SH-SY5Y (cell line): ENCODE measurements around the gene UBE2D3.
A peak's percentile ranks its signal among the peaks of the same experiment; 100 is the strongest.

ENCODE experiments used
- GATA2 ChIP-seq: IDR thresholded peaks from 2 replicates; pipeline ENCODE4 v1.6.1; 2011; ENCODE audit warnings: mild to moderate bottlenecking, low read depth, low read length
- GATA3 ChIP-seq: IDR thresholded peaks from 2 replicates; pipeline ENCODE4 v1.6.1; 2011; ENCODE audit warnings: low read depth, mild to moderate bottlenecking, low read length, moderate library complexity

The UBE2D3 gene

GRCh38 chr4:102787096-102787881 lies 40.1 kb downstream of the UBE2D3 start:
- TF ChIP-seq GATA3 (no peak), GATA2 (no peak)

GRCh38 chr4:102786279-102786678 lies 41.1 kb downstream of the UBE2D3 start:
- TF ChIP-seq GATA3: no peak
- TF ChIP-seq GATA2: no peak

- TF ChIP-seq GATA2 (no peak), GATA3 (no peak)
These were observed 44.3 kb downstream of the UBE2D3 start for GRCh38 chr4:102783006-102783405.

GRCh38 chr4:102781570-102781969 lies 45.8 kb downstream of the UBE2D3 start:
- TF ChIP-seq GATA3: no peak
- TF ChIP-seq GATA2: no peak

DNA sequence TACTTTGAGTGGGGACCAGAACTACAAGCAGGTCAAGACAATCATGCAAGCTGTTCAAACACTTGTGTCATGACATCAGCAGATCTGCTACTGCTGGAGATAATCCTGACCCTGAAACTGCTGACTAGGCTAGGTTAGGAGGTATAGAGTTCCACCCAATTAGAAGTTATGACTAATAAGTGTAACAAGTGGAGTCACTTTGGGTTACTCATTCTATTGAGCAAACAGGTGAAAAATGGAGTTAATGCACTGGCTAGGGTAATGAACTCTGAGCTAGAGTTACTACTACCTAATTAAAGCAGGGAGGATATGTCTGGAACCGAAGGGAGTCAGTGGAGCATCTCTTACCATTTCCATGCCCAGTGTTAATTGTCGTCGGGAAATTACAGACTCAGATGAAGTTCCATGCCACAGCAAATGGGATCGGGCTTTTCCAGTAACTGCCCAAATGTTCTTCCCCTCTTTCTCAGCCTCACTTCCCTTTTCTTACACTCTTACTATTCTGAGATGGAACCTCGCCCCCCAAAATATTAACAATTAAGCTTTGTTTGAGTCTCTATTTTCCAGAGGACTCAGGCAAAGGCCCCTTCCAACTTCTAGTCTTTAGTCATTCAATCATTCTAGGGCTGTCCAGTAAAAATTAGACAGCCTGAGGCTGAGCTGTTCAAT lies 46.7 kb downstream of the UBE2D3 start:
- no peak for TF ChIP-seq GATA2
- no peak for TF ChIP-seq GATA3

- TF ChIP-seq GATA3: no peak
- no peak for TF ChIP-seq GATA2
These were observed 48.1 kb downstream of the UBE2D3 start for GRCh38 chr4:102779204-102779603.

DNA sequence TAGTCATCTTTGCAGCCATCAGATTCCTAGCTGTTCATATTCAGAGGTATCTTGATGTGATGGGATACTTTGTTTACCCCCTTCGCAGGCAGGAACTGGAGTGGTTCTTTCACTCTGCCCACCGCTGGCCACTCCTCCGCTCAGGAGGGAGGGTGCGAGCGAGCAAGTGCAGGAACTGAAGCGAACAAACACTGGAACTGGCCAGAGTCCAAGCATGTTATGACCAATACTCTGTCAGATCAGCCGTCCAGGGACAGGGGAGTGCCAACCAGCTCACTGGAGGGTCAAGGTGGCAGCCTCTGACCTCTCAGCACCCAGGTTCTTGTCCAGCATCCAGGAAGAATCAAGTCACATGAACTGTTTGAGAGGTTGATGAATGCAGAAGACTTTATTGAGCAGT lies 48.6 kb downstream of the UBE2D3 start:
- no peak for TF ChIP-seq GATA3
- TF ChIP-seq GATA2: no peak

DNA sequence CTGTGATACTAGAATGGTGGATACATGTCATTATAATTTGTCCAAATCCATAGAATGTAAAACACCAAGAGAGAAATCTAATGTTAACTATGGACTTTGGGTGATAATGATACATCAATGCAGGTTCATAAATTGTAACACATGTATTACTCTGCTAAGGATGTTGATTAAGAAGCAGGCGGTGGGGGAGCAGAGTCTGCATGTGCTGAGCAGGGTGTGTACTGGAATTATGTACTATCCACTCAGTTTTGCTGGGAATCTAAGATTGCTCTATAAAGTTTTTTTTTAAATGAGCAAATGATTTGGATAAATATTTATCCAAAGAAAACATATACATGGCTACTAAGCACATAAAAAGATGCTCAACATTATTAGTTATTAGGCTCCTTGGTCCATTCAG lies 51.5 kb downstream of the UBE2D3 start:
- no peak for TF ChIP-seq GATA2
- TF ChIP-seq GATA3: no peak

DNA sequence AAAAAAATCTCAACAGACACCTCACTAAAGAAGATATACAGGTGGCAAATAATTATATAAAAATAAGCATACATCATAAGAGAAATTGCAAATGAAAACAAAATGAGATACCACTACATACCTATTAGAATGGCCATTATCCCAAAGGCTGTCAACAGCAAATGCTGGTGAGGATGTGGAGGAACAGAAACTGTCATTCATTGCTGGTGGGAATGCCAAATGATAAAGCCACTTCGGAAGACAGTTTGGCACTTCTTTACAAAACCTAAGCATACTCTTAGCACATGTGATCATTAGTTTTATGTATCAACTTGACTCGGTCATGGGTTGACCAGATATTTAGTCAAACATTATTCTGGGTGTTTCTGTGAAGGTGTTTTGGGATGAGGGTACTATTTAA lies 53.1 kb downstream of the UBE2D3 start:
- no peak for TF ChIP-seq GATA2
- TF ChIP-seq GATA3: no peak

DNA sequence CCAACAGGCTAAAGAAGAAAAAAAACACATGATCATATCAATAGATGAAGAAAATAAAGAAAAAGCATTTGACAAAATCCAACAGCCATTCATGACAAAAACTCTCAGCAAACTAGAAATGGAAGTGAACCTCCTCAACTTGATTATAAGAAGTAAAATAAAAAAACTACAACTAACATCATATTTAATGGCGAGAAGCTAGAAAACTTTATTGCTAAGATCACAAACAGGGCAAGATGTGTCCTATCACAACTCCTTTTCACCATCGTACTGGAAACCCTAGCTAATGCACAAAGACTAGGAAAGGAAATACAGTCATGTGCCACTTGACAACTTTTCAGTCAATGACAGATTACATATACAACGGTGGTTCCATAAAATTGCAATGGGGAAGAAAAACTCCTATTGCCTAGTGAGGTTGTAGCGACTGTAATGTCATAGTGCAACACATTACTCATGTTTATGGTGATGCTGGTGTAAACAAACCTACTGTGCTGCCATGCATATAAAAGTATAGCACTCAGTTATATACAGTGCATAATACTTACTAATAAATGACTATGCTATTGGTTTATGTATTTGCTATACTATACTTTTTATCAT lies 54.5 kb downstream of the UBE2D3 start:
- TF ChIP-seq GATA2 (no peak), GATA3 (no peak)

DNA sequence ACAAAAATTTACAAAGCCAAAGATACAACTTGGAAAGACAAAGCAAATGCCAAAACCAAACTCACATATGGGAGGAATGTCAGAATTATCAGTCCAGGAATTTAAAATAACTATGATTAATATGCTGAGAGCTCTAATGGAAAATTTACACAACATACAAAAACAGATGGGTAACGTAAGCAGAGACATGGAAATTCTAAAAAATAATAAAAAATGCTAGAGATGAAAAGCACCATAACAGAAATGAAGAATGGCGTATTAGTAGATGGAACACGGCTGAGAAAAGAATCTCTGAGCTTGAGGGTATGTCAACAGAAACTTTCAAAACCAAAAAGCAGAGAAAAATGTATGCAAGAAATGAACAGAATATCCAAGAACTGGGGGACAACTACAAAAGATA lies 62.5 kb downstream of the UBE2D3 start:
- TF ChIP-seq GATA3 (no peak), GATA2 (no peak)

DNA sequence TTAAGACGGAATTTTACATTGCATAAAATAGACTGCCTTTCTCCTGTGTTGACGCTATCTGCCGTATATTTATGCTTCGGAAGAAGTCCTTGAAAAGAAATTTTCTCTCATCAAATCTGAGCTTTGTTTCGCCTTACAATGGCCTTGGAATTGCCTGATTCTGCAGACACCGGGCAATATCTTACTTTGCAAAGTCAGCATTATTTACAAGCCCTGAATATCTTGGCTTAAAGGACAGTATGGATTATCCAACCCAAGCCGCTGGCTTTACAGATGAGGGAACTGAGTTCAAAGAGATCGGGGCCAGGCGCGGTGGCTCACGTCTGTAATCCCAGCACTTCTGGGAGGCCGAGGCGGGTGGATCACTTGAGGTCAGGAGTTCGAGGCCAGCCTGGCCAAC lies 65.4 kb downstream of the UBE2D3 start:
- no peak for TF ChIP-seq GATA3
- no peak for TF ChIP-seq GATA2

GRCh38 chr4:102761296-102761701 lies 66.1 kb downstream of the UBE2D3 start:
- TF ChIP-seq GATA3 (no peak), GATA2 (no peak)

DNA sequence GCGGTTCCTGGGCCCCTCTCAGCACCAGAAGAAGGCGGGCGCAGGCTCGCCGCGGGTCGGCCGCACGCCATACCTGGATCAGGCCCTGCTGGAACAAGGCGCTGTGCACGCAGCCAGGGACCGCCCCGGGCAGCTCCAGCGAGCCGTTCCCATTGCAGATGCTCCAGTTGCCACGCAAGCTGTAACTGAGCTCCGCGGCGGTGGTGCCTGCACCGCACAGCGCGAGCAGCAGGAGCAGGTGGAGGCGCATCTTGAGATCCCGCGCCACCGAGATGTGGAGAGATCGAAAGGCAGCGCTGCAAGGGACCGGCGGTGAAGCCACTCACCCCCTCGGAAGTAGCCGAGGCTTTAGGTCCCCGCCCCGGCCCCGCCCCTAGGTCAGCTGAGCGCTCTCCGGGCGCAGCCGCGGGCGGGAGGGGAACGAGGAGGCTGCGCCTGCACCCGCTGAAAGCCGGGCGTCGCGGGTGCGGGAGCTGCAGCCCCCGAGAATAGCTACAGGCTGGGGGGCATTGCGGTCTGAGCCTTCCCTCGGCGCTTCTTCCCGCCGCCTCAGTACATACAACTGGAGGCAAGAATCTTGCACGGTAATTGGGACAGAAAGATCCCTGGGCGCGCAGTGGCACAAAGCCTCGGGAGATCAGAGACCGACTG lies 66.6 kb downstream of the UBE2D3 start, which contains the start of gene MANBA:
MANBA (minus strand) TSS at position 324 of the 651 bp plus-strand sequence; CDS start at position 250, 74 bp downstream.
- TF ChIP-seq GATA2: 0 out of 2 replicates have a peak, but pooled peaks have one; percentile 6
- TF ChIP-seq GATA3: no peak
